ENCODE results near the gene VIT. TPM values are rescaled to one million over a fixed set of nuclear protein-coding genes. Genes with fewer than 3 reads are reported as not detected.

VIT gene
- polyA plus RNA-seq, 1 of the 3 experiments (the other 2 are of a cell fraction) = not detected

- no peaks in the 10 kb centered on the region for H3K9me2 ChIP-seq
- TF ChIP-seq REST (IDR thresholded peaks at IDR 0.05; ENCODE audit: low read depth, low read length) = no peak
- no peak for TF ChIP-seq NFIC (IDR thresholded peaks at IDR 0.05; ENCODE audit: borderline replicate concordance)
- TF ChIP-seq MAX (IDR thresholded peaks at IDR 0.05; ENCODE audit: low read depth) = no peak
- TF ChIP-seq RXRA (IDR thresholded peaks at IDR 0.05; ENCODE audit: borderline replicate concordance, low read depth) = no peak
- TF ChIP-seq GABPA (IDR thresholded peaks at IDR 0.05; ENCODE audit: low read depth) = no peak
- no peak for TF ChIP-seq IRF3 (IDR thresholded peaks at IDR 0.05; ENCODE audit: low read depth, low read length)
- no peak for TF ChIP-seq TAF1 (IDR thresholded peaks at IDR 0.05; ENCODE audit: borderline replicate concordance, low read depth, low read length)
- TF ChIP-seq FOXJ3 (CRISPR knock-in tag; IDR thresholded peaks at IDR 0.05) = no peak
- no peak for TF ChIP-seq TCF12 (IDR thresholded peaks at IDR 0.05)
- no peak for TF ChIP-seq EZH2phosphoT487 (IDR thresholded peaks at IDR 0.05; ENCODE audit: borderline replicate concordance, low read depth)
- TF ChIP-seq EP300 (IDR thresholded peaks at IDR 0.05; ENCODE audit: borderline replicate concordance in 1 of 2, low read depth in 1 of 2, low read length in 1 of 2) = no peak
- no peak for TF ChIP-seq MXI1 (IDR thresholded peaks at IDR 0.05; ENCODE audit: low read depth, low read length)
- no peak for TF ChIP-seq NRF1 (IDR thresholded peaks at IDR 0.05; ENCODE audit: low read depth, low read length)
- no peak for TF ChIP-seq YY1 (IDR thresholded peaks at IDR 0.05; ENCODE audit: low read depth)
- no peak for TF ChIP-seq RFX5 (IDR thresholded peaks at IDR 0.05; ENCODE audit: low read length)
- TF ChIP-seq FOXM1 (IDR thresholded peaks at IDR 0.05; ENCODE audit: low read depth) = no peak
- no peak for TF ChIP-seq FOSL2 (IDR thresholded peaks at IDR 0.05; ENCODE audit: borderline replicate concordance, low read depth)
- H3K9ac ChIP-seq = no peak overlapping the region
- no peak for DNase-seq
- no peaks in the 10 kb centered on the region; the same call in 1 of the 2 replicates for H3K27me3 ChIP-seq (ENCODE audit: insufficient read depth)
- H3K4me3 ChIP-seq (ENCODE audit: low read depth in 2 of 2, low read length in 1 of 2) = no peak overlapping the region
- H3K4me1 ChIP-seq (ENCODE audit: control insufficient read depth in 1 of 2, insufficient read depth in 2 of 2, low read depth in 1 of 2, low read length in 1 of 2) = peaks cover 3 to 12% of the 10 kb centered on the region in 2 experiments; a peak in 3 of 4 replicates
- no peaks in the 10 kb centered on the region for H3K79me2 ChIP-seq (ENCODE audit: insufficient read depth)
- no peaks in the 10 kb centered on the region for H4K20me1 ChIP-seq (ENCODE audit: insufficient read depth)
- H3F3A ChIP-seq (replicated peaks; ENCODE audit: insufficient read depth) = peaks cover 9% of the 10 kb centered on the region
- no peak overlapping the region for H3K27ac ChIP-seq (ENCODE audit: low read depth in 2 of 2, low read length in 1 of 2)
- H3K9me3 ChIP-seq = no peaks in the 10 kb centered on the region
- H3K4me2 ChIP-seq = no peak overlapping the region
- POLR2A ChIA-PET = no interaction called here
- no peak overlapping the region for H2AFZ ChIP-seq (ENCODE audit: low read depth)
- no peaks in the 10 kb centered on the region for H3K36me3 ChIP-seq (replicated peaks in 1 of 2; ENCODE audit: control insufficient read depth in 1 of 2, insufficient read depth in 2 of 2, low read length in 1 of 2)
- 78% methylated on average over 4 of the region's 4 CpGs for WGBS (ENCODE audit: low lambda C conversion rate)
- CTCF ChIA-PET = interaction anchor here (0.8 to 2.6 kb wide), 4 partner anchors 32 to 115 kb away, joined by 3 to 6 read pairs (median 4); no protein-coding TSS in a partner anchor
Measured at GRCh38 chr2:36700311-36700710, 3.8 kb downstream of the VIT start.

Data from SK-N-SH (cell line).